PC-9 (cell line): ENCODE measurements around the gene SPAG9.

Source experiments
- EZH2 ChIP-seq: fragments of 200-600 bp; sonication (generic); IDR thresholded peaks from 2 replicates; pipeline ENCODE4 v1.8.0; 2017; ENCODE audit warnings: antibody characterized with exemption, low read depth
- TF ChIP-seq, protein P1 (sequence below): fragments of 200-600 bp; sonication (generic); conservative IDR thresholded peaks from 2 replicates; pipeline ENCODE4 v1.6.1; 2017; ENCODE audit warnings: mixed run types, antibody characterized with exemption, mild to moderate bottlenecking, moderate library complexity

DNA sequence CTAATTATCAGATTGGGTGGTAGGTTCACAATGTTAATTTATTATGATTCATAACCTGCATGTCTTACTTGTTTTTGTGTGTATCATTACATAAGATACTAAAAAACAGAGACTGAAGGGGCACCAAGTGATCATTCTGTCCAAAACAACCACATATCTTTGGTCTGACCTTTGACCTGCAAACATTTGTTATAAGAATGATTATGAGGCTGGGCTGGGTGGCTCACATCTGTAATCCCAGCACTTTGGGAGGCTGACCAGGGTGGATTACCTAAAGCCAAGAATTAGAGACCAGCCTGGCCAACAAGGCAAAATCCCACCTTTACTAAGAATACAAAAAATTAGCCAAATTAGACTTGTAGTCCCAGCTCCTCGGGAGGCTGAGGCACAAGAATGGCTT lies 116.4 kb downstream of the SPAG9 start:
- TF ChIP-seq, protein P1, sequence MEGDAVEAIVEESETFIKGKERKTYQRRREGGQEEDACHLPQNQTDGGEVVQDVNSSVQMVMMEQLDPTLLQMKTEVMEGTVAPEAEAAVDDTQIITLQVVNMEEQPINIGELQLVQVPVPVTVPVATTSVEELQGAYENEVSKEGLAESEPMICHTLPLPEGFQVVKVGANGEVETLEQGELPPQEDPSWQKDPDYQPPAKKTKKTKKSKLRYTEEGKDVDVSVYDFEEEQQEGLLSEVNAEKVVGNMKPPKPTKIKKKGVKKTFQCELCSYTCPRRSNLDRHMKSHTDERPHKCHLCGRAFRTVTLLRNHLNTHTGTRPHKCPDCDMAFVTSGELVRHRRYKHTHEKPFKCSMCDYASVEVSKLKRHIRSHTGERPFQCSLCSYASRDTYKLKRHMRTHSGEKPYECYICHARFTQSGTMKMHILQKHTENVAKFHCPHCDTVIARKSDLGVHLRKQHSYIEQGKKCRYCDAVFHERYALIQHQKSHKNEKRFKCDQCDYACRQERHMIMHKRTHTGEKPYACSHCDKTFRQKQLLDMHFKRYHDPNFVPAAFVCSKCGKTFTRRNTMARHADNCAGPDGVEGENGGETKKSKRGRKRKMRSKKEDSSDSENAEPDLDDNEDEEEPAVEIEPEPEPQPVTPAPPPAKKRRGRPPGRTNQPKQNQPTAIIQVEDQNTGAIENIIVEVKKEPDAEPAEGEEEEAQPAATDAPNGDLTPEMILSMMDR, result no peak
- TF ChIP-seq EZH2, result no peak
